GM18909 (cell line): ENCODE measurements around the gene MAD2L1.

Experiments used
- ATAC-seq: cut with Tn5 transposase; IDR thresholded peaks from one replicate; pipeline ENCODE4 v1.9.1; 2021; ENCODE audit warnings: mild to moderate bottlenecking; ENCODE audit not compliant: unreplicated experiment, poor library complexity

MAD2L1 gene

DNA sequence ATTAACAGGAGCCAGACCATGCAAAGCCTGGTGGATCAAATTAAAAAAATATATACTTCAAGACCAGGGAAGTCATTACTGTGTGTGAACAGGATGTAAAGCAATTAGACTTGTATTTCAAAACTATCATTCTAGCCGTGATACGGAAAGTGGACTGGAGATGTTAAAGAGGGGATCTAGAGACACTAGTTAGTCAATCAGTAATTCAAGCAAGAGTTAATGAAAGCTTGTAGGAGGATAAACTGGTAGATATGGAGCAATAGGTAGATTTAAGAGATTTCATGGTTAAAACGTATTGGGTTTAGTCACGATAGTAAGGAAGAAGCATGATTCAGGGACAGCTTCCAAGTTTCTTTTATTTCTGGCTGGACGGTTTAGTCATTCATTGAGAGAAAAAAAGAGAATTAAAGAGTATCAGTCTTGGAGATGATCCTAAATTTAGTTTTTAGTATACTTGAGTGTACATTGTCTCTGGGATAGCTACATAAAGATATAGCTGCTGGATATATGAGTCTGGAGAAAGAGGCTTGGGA, 3.9 kb downstream of the MAD2L1 start:
- ATAC-seq: no peak

DNA sequence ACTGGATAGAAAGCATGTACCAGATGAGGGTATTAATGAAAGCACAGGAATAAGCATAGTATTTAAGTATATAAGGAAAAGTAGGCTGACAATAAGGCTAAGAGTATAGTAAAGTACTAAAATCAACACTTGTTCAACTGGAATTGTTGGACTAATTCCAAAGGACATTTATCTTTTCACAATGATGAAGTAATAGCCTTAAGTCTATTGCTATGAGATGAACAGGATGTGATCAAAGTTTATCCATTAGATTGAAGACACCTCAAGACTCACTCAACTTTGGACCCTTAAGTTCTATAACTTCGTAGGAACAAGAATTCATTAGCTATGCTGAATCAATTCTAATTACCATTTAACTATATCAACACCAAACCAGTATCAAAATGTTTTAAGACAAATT, 7.6 kb downstream of the MAD2L1 start:
- ATAC-seq: no peak

DNA sequence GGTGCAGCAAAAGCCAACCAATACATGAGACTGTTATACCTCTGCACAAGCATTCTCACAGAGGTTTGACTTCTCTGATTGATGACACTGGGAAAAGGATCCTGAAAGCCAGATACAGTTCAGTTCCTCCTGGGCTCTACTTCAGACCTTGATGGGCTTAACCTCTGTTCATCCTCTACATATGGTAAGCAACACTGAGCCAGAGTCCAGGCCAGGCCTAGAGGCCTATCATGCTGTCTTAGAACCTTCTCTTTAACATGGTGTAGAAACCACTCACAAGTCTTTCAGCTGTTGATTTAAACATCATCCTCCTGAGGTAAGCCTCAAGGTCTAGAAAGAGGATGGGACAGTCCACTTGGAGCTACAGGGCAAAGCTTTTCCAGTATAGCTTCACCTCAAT, 9.2 kb downstream of the MAD2L1 start:
- no peak for ATAC-seq

DNA sequence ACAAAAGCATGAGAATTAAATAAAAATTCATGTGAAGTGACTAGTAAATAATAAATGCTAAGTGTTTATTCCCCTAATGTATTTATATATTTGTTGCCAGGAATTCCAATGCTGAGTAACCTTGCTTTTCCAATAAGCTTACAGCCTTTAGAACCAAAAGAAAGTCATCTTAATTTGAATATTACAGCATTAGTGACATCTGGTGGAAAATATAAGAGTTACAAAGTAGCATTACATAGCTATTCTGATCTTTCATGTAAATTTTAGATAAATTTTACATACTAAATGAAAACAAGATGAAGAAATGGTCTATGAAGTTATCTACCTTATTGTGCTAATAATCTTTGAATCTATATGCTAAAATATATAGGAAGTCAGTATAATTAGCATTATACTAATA, 10.4 kb downstream of the MAD2L1 start:
- peak; percentile 38 for ATAC-seq

DNA sequence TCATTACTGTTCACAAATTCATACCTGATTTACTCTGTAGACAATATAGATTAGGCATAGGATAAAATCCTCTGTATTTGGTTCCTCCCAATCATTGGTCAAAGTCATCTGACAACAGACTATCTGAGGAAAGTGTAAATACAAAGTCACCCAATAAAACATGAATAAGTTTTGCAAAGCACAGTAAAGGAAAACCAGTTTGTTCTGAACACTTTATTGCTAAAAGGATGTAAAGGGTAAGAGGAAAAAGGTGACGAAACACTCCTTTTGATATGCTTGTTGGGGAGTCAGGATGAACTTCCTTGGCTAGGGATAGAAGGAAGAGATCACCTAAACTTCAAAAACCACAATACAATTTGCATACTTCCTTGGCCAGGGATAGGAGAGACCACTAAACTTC, 10.9 kb downstream of the MAD2L1 start:
- no peak for ATAC-seq

DNA sequence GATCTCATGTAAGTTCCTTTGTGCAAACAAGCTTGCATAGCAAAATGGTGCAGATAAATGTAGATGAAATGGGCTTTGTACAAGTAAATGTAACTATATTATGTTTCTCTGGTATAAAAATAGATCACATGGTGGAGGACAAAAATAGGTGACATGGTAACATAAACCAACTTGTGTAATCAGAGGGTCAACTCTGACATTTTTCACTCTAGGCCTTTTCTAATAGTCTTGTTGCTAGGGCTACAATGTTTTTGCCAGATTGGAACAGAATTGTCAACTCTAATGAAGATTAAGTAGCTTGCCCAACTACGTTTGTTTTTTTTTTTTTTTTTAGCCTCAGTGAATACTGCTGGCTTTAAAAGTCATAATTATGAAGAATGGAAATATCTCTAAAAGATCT, 11.5 kb downstream of the MAD2L1 start:
- no peak for ATAC-seq

DNA sequence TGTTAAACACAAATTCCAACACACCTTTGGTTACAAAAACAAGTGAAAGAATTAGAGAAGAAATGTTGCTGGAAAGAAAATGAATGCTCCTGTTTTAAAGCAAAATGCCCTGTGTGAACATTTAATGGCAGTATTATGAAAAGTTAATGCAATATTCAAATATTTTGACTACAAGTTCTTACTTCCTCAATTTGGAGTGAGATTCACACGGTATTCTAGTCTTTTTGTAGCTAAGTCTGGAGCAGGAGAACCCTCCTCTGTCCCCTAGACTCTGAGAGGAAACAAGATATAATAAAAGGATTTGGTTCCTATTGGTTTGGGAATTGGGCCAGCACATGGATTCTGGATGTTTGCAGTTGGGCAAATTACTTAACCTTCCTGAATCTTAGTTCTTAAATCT, 12.7 kb downstream of the MAD2L1 start:
- ATAC-seq: peak; percentile 64

DNA sequence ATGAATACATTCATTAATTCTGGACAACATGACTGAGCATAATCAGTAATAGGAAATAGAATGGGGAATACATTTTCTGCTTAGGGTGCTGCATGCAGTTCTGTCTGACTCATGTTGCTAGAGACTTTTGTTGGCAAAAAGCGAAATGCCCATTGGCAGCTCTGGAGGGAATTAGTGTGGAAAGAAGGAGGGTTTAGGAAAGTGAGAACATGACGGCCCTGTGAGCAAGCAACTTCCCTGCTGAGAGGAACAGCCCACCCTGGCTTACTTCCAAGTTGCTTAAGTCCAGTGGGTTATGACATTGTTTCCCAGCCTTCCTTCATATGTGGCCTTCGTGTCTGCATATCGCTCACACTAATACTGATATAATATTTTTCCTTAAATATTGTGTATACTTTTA, 13.8 kb downstream of the MAD2L1 start:
- ATAC-seq: no peak

DNA sequence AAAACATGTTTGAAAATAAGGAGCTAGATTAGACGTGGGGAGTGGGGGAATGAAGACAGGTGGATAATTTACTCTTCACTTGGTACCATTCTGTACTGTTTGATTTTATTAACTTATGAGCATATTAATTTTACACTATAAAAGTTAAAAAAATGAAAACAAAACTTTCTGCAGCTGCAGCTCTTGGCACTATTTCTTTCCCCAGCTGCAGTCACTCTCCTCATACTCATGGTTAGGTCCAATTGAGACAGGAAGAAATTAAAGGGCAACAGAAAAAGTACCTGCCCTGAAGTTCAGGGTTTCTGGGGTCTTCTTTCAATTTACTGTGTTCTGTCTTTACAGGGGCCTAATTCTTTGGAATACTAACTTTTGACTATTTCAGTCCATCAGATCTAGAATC, 15.4 kb downstream of the MAD2L1 start:
- no peak for ATAC-seq

DNA sequence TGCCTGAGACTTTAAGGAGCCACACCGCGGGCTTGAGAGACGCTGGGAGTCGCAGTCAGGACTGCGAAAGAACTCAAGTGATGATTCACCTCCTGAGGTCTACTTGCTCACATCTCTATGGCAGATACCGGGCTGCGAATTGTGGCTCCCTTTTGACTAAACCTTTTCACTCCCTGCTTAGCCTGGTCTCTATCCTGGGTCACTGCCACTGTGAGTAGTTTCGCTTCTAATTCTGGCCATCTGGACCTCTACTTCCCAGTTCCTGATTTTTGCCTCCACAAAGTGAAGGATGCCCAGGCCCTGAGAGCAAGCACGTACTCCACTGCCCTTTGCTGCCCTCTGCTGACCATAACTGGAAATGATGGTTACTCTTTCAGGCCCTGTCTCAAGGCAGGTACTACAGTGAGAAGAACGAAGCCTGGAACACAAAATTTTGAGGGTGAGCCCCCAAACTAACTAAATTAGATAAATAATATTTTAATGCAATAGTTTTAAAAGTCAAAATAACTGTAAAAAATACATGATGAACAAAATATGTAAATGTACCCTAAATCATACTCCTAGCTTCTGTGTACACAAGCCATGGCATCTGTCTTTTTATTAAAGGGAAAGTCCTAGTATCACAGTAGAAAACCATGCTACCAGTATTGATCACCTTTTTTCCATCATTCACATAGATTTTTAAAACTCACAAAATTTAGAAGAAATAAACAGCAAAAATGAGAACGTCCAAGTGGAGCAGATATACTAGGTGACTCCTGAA, 16.7 kb downstream of the MAD2L1 start:
- peak; percentile 90 for ATAC-seq

DNA sequence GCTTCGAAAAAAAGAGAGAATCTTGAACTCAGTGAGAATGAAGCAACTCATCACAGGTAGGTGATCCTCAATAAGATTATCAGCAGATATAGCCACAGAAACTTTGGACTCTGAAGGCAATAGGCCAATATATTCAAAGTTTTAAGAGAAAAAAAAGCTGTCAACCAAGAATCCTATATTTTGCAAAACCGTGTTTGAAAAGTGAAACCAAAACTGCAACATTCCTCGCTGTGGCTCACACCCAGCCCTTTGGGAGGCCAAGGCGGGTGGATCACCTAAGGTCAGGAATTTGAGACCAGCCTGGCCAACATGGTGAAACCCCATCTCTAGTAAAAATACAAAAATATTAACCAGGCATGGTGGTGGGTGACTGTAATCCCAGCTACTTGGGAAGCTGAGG, 22.8 kb downstream of the MAD2L1 start:
- ATAC-seq: no peak

DNA sequence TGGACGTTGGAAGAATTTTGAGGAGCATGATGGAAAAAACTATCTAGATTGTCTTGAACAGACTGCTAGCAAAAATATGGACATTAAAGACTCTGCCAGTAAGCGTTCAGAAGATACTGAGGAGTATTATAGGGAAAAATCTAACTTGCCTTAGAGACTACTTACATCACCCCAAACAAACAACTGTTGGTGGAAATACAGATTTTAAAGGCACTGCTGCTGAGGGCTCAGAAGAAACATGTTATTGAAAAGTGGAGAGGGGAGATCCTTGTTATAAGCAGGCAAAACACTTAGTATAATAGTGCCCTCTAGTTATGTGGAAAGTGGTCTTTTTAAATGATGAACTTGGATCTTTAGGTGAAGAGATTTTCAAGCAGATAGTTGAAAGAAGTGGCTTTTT, 29.2 kb downstream of the MAD2L1 start:
- ATAC-seq: no peak

DNA sequence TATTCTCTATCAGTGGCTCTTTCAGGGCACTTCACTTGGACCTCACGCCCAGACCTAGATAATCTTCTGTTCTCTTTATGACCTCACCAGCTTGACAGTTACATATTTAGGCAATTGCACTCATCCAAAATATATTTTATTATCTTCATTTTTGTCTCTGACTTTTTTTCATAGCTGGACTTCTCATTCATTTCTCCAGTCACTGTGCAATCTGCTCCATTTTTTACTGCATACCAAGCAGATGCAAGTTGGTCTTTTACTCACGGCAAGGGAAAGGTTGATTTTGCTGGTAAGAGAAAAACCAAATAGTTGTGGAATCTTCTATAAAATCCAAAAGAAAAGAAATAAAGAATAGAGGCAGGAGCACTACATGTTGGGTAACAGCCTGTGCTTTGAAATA, 31.7 kb downstream of the MAD2L1 start:
- ATAC-seq: no peak

DNA sequence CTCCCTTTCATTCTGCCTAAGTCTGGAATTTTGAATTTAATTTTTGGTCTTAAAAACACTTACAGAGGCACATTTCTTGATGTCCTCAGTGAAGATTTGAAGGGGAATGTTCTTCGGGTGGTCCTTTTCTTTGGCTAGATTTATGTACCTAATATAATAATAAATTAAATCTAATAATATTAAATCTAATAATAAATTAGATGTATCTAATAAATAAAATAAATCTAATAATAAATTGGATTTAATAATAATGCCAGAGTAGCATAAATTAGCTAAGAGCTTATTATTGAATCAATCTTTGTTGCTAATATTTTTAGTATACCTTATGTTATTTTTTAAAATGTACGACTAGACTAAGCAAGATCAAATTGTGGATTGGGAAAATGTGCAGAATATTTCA, 39.8 kb downstream of the MAD2L1 start:
- ATAC-seq: no peak

DNA sequence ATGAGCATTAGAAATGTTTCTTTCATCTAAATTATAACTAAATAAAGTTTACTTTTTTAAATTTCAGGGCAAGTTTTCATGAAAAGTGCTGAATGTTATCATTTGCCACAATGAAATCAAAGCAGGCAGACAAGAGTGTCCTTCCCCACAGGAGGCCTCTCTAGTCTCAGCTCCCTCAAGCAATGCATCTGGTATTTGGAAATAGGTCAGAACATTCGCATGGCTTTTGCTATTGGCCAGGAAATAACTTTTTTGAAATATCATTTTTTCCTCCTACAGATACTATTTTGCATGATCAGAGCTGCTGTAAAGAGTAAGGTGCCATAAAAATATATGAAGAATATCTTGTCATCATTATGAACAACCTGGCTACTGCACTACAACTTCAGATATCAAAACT, 41.1 kb downstream of the MAD2L1 start:
- no peak for ATAC-seq

DNA sequence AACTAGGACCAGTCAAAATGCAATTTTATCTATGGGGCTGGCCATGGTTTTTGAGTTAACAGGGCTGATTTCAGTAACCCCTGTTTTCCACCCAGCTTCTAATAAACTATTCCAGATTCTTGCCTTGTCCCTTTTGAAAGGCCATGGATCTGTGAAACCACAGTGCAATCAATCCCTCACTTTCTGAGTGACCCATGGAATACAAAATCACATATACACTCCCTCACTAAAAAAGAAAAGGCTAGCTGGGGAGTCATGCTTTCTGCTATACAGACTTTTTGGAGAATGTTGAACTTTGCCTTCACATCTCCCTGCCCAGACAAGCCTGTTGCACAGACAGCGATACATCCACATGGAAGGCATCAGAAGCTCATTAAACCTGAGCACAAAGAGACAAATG, 47.9 kb downstream of the MAD2L1 start:
- no peak for ATAC-seq

DNA sequence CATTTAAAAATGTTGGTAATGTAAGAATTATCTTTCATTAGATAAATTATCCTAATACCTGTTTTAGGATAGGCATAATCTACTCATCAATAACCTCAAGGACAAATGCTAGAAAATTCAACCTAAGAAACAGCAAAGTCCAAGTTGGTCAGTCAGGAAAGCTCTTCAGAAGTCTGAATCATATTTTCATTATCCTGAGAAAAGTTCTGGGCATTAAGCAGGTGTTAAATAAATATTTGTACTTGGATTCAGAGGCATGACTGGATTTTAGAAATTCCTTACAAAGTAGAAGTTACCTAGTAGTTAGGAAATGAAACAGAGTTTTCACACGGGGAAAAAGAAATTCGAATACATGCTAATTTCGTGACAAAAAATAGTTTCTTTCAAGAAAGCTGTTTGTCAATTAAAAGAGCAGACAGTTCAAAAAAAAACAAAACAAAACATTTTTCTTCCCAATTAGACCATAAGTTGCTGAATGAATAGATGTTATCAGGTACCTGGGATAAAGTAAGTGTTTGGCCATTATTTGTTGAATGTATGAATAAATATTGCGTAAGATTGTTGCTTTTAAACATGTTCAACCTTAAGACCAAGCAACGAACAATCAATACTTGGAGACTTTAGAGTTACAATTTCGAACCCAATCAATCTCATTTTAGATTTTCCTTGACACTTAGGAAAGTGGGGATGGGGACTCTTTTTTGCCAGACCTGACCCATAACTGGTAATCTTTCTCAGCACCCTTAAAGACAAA, 48.5 kb downstream of the MAD2L1 start:
- ATAC-seq: no peak

DNA sequence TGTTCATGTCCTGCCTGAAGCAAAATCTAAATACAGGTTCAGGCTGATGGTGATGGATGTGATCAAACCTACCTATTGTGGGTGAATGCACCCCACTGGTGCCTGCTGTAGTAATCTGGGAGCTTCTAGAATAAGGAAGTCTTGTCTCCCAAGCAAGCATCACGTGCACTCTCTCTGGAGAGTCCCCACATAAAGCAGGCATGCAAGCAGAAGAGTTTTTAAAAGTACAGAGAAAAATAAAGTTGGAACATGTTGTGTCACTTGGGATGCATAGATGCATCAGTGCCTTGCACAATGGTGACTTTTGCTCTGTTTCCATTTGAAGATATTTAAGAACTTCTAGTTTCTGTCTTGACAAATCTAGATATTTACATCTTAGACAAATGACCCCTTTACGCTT, 54.9 kb downstream of the MAD2L1 start:
- ATAC-seq: no peak

DNA sequence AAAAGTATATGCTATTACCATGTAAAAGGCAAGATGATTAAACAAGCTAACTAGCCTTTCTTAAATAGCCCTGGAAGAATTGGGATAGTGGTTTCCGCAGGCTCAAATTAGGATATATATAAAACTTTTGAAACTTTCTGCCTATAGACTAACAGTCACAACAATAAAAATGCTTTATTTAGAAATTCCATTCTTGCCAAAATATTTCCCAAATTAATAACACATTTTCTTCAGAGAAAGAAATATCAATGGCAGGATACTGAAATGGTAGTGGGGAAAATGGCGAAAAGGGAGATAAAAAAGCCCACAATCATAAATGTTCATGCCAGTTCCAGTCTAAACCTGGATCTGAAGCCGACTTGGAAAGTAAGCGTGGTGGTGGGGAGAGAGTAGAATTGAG, 56.0 kb downstream of the MAD2L1 start:
- ATAC-seq: no peak

DNA sequence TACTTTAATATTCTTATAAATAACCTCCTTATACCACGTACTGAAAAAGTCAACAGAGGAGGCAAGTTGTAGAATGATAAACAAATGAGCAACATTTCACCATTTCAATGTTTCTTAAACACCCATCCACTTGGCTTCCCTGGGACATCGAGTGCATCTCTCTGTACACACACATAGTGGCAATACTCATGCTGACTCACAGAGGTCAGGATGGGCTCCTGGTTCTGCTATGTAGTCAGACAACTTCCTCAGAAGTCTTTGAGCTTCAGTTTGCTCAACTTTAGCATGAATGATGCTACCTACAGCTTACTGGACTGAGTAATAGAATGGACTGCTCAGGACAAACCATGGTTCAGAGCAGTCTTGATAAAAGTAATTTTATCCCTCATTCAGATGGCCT, 56.9 kb downstream of the MAD2L1 start:
- ATAC-seq: no peak

DNA sequence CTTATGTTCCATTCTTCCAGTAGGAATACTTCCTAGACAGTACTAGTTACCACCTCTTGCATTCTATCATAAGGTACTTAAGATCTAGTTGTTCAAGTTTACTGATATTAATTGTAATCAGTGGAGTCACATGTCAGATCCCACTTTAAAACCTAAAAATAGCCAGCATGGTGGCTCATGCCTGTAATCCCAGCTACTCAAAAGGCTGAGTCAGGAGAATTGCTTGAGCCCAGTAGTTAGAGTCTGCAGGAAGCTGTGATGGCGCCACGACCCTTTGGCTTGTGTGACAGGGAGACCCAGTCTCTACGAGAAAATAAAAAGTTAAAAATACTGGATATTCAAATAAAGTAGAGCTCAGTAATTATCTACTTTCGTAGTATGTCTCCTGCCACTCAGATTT, 57.7 kb downstream of the MAD2L1 start:
- ATAC-seq: no peak
